ENCODE data around the gene ZNF775.

The ZNF775 gene

DNA sequence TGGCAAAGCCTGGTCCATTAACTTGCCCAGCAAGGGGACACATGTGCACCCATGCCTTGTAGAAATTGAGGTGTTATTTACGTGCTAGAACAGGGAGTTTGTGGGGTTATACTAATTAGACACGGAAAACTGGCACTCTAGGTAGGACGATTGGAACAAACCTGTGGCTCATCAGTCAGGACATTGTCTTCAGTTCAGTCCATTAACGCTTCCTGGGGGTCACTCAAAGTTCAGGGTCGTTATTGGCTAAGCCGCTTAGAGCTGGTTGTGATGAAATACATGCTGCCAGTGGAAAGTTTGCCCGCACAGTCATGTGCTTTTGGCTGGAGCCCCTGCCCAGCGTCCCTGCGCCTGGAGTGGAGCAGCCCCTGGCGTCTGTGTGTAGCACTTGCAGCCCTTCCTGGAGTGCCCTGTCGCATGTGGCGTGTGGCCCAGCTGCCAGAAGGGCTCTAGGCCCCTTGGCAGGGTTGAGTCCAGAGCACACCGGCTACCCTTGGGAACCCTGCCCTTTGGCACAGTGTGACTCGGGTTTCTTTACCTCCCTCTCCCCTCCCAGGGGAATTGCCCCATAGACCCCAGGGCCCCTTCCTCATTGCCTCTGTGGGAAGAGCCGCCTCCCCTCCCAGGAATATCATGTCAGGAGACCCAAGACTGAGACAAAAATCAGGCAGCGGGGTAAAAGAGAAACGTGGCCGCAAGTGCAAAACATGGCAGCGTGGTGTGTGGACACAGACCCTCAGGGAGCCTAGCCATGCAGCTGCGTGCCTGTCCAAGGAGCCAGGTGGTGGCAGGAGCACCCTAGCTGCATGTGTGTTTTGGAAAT lies 9.8 kb downstream of the ZNF775 start:
- TF ChIP-seq, protein P1, sequence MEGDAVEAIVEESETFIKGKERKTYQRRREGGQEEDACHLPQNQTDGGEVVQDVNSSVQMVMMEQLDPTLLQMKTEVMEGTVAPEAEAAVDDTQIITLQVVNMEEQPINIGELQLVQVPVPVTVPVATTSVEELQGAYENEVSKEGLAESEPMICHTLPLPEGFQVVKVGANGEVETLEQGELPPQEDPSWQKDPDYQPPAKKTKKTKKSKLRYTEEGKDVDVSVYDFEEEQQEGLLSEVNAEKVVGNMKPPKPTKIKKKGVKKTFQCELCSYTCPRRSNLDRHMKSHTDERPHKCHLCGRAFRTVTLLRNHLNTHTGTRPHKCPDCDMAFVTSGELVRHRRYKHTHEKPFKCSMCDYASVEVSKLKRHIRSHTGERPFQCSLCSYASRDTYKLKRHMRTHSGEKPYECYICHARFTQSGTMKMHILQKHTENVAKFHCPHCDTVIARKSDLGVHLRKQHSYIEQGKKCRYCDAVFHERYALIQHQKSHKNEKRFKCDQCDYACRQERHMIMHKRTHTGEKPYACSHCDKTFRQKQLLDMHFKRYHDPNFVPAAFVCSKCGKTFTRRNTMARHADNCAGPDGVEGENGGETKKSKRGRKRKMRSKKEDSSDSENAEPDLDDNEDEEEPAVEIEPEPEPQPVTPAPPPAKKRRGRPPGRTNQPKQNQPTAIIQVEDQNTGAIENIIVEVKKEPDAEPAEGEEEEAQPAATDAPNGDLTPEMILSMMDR (IDR thresholded peaks at IDR 0.05) = peak; percentile 18; the same call in 1 of the 2 replicates

DNA sequence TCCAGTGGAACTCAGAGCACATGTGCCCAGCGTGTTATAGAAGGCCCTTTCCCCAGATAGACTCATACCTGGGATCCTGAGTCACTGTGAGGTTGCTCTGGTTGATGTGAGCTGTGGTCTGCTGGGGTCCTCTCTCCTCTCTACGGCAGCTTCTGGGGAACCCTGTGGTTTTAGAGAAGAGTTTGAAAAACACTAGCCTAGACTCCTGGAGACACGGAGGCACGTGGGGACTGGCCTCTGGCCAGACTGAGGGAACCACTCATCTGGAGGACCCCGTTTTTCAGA lies 10.3 kb downstream of the ZNF775 start:
- TF ChIP-seq, protein P1 (IDR thresholded peaks at IDR 0.05) = no peak

DNA sequence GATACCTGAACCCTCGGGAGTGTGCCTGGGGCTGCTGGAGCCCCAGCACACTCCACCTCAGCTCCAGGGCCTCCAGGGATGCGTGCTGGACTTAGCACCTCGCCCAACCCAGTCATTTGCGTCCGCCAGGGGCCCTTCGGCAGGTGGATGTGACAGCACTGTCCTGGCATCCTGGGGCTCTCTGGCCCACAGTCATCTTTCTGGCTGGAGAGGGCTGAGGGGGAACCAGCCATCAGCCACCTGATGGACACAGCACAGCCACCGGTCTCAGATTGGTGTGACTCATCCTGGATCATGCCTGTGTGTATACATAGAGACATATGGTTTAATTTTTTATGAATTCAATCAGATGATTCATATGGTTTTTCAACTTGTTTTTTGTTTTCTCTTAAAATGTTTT lies 11.1 kb downstream of the ZNF775 start:
- TF ChIP-seq, protein P1 (IDR thresholded peaks at IDR 0.05) = no peak

DNA sequence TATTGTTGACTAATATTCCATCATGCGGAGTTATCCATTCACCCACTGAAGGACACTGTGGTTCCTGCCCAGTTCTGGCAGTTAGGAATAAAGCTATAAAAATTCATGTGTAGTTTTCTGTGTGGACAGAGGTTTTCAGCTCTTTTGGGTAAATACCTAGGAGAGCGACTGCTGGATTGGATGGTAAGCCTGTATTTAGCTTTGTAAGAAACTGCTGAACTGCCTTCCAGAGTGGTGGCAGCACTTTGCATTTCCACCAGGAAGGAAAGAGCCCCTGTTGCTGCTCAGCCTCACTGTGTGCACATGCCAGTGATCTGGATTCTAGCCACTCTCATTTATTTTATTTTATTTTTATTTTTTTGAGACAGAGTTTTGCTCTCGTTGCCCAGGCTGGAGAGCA lies 14.2 kb downstream of the ZNF775 start:
- TF ChIP-seq, protein P1 (IDR thresholded peaks at IDR 0.05) = no peak

DNA sequence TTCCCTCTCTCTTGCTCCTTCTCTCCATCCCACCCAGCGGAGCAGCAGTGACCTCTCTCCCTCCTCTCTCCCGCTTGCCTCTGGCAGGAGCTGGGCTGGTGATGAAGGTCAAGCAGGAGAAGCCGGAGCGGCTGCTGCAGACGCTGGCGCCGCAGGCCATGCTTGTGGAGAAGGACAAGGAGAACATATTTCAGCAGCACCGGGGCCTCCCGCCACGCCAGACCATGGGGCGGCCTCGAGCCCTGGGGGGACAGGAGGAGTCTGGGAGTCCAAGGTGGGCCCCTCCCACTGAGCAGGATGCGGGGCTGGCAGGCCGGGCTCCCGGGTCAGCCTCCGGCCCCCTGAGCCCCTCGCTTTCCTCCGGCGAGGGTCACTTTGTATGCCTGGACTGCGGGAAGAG lies 17.3 kb downstream of the ZNF775 start:
- TF ChIP-seq, protein P1 (IDR thresholded peaks at IDR 0.05) = no peak

DNA sequence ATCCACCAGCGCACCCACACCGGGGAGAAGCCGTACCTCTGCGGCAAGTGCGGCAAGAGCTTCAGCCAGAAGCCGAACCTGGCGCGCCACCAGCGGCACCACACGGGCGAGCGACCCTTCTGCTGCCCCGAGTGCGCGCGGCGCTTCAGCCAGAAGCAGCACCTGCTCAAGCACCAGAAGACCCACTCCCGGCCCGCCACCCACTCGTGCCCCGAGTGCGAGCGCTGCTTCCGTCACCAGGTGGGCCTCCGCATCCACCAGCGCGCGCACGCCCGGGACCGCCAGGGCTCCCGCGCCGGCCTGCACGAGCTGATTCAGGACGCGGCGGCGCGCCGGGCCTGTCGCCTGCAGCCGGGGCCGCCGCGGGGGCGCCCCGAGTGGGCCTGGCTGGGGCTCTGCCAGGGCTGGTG lies 17.7 kb downstream of the ZNF775 start:
- TF ChIP-seq, protein P1 (IDR thresholded peaks at IDR 0.05) = no peak

DNA sequence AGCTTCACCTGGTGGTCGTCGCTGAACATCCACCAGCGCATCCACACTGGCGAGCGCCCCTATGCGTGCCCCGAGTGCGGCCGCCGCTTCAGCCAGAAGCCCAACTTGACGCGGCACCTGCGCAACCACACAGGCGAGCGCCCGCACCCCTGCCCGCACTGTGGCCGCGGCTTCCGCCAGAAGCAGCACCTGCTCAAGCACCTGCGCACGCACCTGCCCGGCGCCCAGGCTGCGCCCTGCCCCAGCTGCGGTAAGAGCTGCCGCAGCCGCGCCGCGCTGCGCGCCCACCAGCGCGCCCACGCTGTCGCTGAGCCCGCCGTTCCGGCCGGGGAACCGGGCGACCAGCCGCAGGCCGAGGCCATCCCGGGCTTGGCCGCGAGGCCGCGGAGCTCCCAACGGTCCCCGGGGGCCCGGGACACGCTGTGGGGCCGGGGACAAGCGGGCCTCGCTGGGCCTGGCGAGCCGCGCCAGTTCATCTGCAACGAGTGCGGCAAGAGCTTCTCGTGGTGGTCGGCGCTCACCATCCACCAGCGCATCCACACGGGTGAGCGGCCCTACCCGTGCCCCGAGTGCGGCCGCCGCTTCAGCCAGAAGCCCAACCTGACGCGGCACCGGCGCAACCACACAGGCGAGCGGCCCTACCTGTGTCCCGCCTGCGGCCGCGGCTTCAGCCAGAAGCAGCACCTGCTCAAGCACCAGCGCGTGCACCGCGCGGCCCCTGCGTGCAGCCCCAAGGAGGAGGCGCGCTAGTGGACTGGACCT lies 18.4 kb downstream of the ZNF775 start:
- TF ChIP-seq, protein P1 (IDR thresholded peaks at IDR 0.05) = no peak
